Hindlimb muscle (tissue), 1 donor: ENCODE data around the gene ZNF384. TPM values are rescaled to one million over a fixed set of nuclear protein-coding genes. Genes with fewer than 3 reads are reported as not detected.
"Not testable (repeated sequence)": the region's sequence is repeated elsewhere in the genome, so short reads cannot be mapped to it uniquely, and the experiment has no call there.

Source experiments
- DNase-seq: peaks from one replicate; pipeline ENCODE4 v3.0.0-alpha.2; 2013
- polyA plus RNA-seq: library from polyadenylated mRNA; unstranded; fragments of 120-200 nt; gene quantifications from one replicate; pipeline ENCODE4 v1.2.1, GENCODE V29; 2013; ENCODE audit not compliant: insufficient read length

The ZNF384 gene
- polyA plus RNA-seq = 50.4 TPM

DNA sequence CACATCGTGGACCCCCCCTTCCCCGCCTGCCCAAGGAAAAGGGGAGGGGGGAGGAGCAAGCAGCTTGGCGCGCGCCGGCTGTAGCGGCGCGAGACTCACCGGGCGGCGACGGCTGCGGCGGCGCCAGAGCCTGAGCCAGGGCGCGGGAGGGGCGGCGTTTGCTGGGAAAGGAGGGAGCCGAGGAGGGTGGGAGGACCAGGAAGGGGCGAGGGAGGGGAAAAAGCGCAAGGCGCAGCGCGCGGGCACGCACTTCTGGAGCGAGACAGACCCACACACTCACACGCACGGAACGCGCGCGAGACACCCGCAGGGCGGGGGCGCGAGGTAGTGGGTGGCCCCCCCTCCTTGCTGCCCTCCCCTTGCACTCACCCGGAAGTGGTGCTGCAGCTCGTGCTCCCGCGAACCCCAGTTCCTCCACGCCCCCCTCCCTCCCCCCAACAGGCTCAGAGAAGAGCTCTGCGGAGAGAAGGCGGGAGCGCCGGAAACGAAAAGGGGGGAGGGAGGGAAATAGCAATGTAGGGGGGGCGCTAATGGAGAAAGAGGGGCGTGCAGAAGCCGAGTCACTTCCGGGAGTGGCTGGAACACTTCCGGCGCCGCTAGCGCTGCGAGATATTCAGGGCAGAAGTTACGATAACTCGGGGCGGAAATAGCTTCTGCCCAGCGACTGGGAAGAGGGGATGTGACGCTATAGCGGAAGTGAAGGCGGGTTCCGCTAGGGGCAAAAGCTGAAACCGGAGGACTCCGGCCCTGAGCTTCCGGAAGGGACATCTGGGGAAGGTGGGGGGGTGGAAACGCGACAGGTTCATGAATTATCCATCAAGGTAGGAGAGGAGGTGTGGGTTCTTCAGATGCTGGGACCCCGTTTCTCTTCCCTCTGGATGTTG, at the start of gene ZNF384:
Gene ZNF384 (minus strand): TSS at position 377 of the 884 bp plus-strand sequence. CDS start 9,855 bp downstream, outside the sequence.
- peak; percentile 99 for DNase-seq

GRCh38 chr12:6736754-6737153, 47.6 kb upstream of the ZNF384 start:
- no peak for DNase-seq

DNA sequence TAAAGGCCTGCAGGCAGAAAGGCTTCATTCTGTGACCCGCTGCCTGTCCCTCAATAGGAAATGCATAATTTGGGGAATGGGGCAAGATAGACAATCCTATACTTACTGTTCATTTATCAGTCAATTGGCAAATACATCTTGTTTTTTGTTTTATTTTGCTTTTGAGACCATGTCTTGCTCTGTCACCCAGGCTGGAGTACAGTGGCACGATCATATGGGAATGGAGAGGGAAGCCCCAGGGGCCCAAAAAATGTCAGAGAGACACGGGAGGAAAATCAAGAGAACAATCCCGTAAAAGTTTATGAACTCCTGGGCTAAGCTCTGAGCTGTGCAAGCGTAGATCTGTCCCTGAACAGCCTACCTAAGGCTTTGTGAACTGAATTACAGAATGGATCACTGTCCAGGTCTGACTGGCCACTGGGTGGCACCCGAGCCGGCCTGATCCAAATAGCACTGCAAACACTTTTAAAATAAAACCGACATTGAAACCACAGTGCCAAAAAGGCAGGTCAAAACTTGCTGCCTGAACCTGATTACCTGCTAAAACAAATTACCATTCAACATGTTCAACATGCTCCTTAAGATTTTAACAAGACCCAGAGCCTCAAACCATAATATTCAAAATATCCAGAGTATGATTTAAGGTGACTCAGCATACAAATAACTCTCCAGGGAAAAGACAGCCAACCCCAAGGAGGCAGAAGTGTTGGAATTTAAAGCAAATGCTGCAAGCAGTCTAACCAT, 46.4 kb upstream of the ZNF384 start:
- no peak for DNase-seq

DNA sequence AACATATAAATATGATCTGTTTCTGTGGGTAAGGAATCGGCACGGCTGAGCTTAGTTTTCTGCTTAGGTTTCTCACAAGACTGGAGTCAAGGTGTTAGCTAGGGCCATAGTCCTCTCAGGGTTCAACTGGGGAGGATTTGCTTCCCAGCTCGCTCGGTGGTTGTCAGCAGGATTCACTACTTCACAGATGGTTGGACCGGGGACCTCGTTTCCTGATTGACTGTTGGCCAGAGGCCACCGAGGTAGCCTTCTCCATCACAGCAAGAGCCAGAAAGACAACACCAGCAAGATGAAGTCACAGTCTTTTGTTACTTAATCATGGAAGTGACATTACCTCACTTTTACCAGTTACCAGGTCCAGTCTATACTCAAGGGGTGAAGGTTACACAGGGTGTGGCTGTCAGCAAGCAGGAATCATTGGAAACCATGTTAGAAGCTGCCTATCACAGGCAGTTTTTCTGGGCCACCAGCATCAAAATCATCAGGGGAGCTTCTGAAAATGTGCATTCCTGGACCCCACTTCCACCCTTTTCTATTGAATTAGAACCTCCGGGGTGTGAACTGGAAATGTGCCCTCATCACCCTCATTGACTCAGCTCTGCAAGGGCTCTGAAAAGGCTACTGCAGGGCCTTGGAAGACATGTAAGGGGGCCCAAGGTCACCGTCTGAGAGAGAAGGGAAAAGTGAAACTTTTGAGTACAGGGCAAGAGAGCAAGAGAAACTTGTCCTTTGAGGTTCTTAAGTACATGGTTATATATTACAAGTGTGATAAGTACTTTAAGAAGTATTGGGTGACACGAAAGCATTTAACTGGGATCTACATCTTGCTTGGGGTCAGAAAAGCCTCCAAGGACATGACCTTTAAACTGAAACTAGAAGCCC, 45.6 kb upstream of the ZNF384 start:
- no peak for DNase-seq

DNA sequence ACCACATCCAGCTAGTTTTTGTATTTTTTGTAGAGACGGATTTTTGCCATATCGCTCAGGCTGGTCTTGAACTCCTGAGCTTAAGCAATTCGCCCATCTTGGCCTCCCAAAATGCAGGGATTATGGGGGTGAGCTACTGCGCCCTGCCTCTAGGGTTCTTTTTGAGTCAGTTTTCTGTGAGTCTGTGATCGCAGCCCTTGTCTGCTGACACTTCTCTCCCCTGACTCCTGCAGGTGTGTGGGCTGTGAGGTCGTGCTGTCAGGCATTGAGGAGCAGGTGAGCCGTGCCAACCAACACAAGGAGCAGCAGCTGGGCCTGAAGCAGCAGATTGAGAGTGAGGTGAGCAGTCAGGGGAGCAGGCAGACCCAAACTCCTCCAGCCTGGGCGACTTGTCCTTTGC, 41.0 kb upstream of the ZNF384 start:
- no peak for DNase-seq

- DNase-seq = no peak
These were observed 40.0 kb upstream of the ZNF384 start for GRCh38 chr12:6729186-6729585.

GRCh38 chr12:6725350-6725749, 36.2 kb upstream of the ZNF384 start:
- no peak for DNase-seq

DNA sequence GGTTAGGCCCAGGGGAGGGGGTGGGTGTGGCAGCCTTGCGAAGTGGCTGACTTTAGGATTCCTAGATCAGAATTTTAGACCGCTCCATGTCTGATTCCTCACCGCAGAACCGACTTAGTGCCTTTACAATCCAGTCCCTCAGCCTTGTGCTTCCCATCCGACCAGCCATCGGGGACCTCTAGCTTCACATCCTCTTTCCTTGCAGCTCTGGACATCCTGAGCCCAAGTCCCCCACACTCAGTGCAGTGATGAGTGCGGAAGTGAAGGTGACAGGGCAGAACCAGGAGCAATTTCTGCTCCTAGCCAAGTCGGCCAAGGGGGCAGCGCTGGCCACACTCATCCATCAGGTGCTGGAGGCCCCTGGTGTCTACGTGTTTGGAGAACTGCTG, 35.2 kb upstream of the ZNF384 start:
- peak; percentile 15 for DNase-seq

- peak; percentile 97 for DNase-seq
These were observed 34.6 kb upstream of the ZNF384 start, which contains the start of gene COPS7A for GRCh38 chr12:6723607-6724408. TSS of gene COPS7A (plus strand) at chr12:6724046. CDS start at chr12:6724657, 611 bp downstream.

DNA sequence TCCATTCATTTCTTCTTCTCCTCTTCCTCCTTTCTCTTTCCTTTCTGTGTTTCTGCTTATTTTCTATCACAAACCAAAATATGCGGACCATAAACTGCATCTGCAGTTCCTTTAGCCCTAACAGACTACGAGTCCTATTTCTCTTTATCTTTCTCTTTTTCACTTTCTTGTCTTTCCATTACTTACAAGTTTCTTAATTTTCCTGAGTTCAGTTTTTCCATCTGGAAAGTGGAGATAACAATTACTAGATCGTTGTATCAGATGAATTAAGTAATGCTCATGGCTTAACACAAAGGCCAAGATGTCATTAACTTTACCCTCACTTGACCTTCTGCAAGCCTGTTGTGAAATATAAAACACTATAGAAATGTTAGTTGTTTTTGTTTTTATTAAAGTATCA, 33.7 kb upstream of the ZNF384 start:
- DNase-seq = no peak

- no peak for DNase-seq
These were observed 27.8 kb upstream of the ZNF384 start for GRCh38 chr12:6716874-6717437.

DNA sequence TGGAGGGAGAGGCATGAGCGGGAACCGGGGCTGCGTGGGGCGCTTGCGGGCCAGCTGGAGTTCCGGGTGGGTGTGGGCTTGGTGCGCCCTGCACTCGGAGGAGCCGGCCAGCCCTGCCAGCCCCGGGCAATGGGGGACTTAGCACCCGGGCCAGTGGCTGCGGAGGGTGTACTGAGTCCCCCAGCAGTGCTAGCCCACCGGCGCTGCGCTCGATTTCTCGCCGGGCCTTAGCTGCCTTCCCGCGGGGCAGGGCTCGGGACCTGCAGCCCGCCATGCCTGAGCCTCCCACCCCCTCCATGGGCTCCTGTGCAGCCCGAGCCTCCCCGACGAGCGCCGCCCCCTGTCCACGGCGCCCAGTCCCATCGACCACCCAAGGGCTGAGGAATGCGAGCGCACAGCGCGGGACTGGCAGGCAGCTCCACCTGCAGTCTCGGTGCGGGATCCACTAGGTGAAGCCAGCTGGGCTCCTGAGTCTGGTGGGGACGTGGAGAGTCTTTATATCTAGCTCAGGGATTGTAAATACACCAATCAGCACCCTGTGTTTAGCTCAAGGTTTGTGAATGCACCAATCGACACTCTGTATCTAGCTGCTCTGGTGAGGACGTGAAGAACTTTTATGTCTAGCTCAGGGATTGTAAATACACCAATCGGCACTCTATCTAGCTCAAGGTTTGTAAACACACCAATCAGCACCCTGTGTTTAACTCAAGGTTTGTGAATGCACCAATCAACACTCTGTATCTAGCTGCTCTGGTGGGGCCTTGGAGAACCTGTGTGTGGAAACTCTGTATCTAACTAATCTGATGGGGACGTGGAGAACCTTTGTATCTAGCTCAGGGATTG, 27.1 kb upstream of the ZNF384 start:
- not testable (repeated sequence) for DNase-seq

GRCh38 chr12:6708960-6709394, 19.8 kb upstream of the ZNF384 start:
- no peak for DNase-seq

DNA sequence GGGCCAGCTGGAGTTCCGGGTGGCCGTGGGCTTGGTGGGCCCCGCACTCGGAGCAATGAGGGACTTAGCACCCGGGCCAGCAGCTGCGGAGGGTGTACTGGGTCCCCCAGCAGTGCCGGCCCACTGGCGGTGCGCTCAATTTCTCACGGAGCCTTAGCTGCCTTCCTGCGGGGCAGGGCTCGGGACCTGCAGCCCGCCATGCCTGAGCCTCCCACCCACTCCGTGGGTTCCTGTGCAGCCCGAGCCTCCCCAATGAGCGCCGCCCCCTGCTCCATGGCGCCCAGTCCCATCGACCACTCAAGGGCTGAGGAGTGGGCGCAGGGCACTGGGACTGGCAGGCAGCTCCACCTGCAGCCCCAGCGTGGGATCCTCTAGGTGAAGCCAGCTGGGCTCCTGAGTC, 19.2 kb upstream of the ZNF384 start:
- DNase-seq = not testable (repeated sequence)

DNA sequence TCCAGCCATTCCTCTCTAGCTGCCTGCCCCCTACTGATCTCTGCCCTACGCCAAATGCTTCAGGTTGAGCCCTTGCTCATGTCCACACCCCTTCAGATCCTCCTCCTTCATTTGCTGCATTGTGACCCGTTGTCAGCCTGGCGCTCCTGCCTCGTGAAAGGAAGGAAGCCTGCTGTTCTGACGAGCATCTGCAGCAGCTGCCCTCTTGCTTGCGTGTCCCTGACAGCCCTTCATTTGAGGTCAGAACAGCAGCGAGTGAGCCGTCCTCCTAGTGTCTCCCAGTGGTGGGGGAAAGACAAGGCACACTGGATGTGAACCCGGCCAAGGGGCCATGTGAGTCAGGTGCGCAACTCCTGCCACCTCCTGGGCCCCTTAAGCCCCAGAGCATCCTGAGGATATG, 14.5 kb upstream of the ZNF384 start:
- no peak for DNase-seq

- no peak for DNase-seq
These were observed 12.0 kb upstream of the ZNF384 start for GRCh38 chr12:6701078-6701768.

DNA sequence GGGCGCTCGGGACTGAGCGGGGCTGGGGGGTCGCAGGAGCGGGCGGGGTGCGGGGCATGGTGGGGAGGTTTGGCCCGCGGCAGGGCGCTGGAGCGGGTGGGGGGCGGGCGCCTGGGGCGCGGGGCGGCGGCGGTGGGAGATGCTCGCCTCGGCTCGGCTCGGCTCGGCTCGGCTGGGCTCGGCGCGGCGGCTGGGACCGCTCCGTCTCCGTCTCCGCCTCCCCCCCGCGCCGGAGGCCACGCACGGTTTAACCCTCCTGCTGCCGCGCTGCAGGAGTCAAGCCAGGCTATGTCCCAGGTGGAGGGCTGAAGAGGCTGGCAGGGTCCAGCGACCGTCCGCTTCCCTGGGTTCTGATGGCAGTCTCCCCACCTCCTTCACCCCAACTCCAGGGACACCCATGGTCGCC, 11.5 kb upstream of the ZNF384 start, which contains the start of gene PIANP:
Gene PIANP (minus strand): TSS at position 170 of the 406 bp plus-strand sequence. CDS start 2,754 bp downstream, outside the sequence.
- peak; percentile 68 for DNase-seq

DNA sequence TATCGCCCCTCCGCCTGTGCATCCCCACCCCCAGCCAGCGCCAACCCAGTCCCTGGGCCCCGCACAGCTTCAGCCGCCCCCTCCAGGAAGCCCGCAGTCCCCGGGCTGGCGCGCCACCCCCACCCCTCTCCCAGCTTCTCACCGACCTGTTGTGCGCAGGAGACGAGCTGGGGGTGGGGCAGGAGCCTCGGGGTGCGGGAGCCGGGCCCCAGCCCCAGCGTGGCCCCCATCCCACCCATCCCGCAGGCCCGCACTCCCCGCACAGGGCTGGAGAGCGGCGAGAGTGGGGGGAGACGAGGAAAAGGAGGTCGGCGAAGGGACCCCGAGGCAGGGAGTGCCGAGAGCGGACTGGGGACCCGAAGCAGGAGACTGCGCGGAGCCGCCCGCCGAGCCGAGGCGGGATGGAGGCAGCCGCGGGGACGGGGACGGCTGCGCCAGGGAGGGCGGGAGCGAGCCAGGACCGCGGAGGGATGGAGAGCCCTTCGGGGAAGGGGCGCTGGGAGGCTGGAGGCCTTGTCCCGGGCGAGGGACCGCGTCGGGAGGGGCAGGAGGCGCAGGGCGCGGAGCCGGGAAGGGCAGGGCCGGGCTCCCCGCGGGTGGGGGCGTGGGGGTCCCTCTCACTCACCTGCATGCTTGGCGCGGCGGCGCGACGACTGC, 10.9 kb upstream of the ZNF384 start:
- DNase-seq = peak; percentile 48
